Measurements from ENCODE around the gene FAM120A. TPM values are rescaled to one million over a fixed set of nuclear protein-coding genes. Genes with fewer than 3 reads are reported as not detected.

The FAM120A gene
- total and polyA plus RNA-seq, 11 donors, result 37.9 to 123 (median 113) TPM

- H3K36me3 ChIP-seq, result peaks cover 0 to 47% (median 34%) of the 10 kb centered on the region in 9 donors
- intact Hi-C loops (cut with DNase I), result no loop called here
- H3K27ac ChIP-seq, result no peak overlapping the region
- ATAC-seq (no peak), DNase-seq (no peak)
- peaks cover 0 to 18% (median 4%) of the 10 kb centered on the region in 12 donors for H3K4me1 ChIP-seq
- TF ChIP-seq CTCF (IDR thresholded peaks at IDR 0.05) (no peak), POLR2A (IDR thresholded peaks at IDR 0.05) (no peak)
- 42 to 66% (median 49%) methylated on average over 1 of the region's 1 CpG for WGBS, 4 donors
- no peaks in the 10 kb centered on the region for H3K9me3 ChIP-seq
- no peaks in the 10 kb centered on the region for H3K27me3 ChIP-seq
- no peak overlapping the region for H3K4me3 ChIP-seq
Measured at GRCh38 chr9:93517331-93517730, 65.8 kb downstream of the FAM120A start.

- WGBS, 4 donors, result 88 to 91% (median 89%) methylated on average over 6 of the region's 6 CpGs
- ATAC-seq (no peak), DNase-seq (no peak)
- H3K27ac ChIP-seq, result no peak overlapping the region
- no peaks in the 10 kb centered on the region for H3K27me3 ChIP-seq
- TF ChIP-seq CTCF (IDR thresholded peaks at IDR 0.05), result peak in 1 of 12 donors; percentile 6
- no peak for TF ChIP-seq POLR2A (IDR thresholded peaks at IDR 0.05)
- H3K36me3 ChIP-seq, result peaks cover 0 to 69% (median 54%) of the 10 kb centered on the region in 9 donors
- H3K4me3 ChIP-seq, result no peak overlapping the region
- no peaks in the 10 kb centered on the region for H3K9me3 ChIP-seq
- intact Hi-C loops (cut with DNase I), result loop anchor here in 2 of 10 donors (5.0 to 10.0 kb wide), 2 partner anchors 63 to 66 kb away; partner anchors contain the start of genes FAM120A (in 1 of the 2) and FAM120AOS (in 1 of the 2)
- peaks cover 0 to 27% (median 5%) of the 10 kb centered on the region in 12 donors for H3K4me1 ChIP-seq
Measured at GRCh38 chr9:93520523-93520922, 69.0 kb downstream of the FAM120A start.

GRCh38 chr9:93522736-93523135, 71.3 kb downstream of the FAM120A start:
- no peak overlapping the region for H3K4me3 ChIP-seq
- ATAC-seq (peak in 1 of 4 donors; percentile 21), DNase-seq (no peak)
- no peak overlapping the region for H3K27ac ChIP-seq
- H3K9me3 ChIP-seq, result no peaks in the 10 kb centered on the region
- H3K27me3 ChIP-seq, result no peaks in the 10 kb centered on the region
- intact Hi-C loops (cut with DNase I), result loop anchor here in 2 of 10 donors (5.0 to 10.0 kb wide), 2 partner anchors 65 to 68 kb away; partner anchors contain the start of genes FAM120A (in 1 of the 2) and FAM120AOS (in 1 of the 2)
- H3K4me1 ChIP-seq, result peaks cover 0 to 33% (median 7%) of the 10 kb centered on the region in 12 donors
- 50 to 68% (median 66%) methylated on average over 3 of the region's 3 CpGs for WGBS, 4 donors
- no peak for TF ChIP-seq CTCF (IDR thresholded peaks at IDR 0.05)
- no peak for TF ChIP-seq POLR2A (IDR thresholded peaks at IDR 0.05)
- H3K36me3 ChIP-seq, result peaks cover 0 to 72% (median 51%) of the 10 kb centered on the region in 9 donors

- Histone ChIP-seq H3K4me1 (peaks cover 0 to 33% (median 7%) of the 10 kb centered on the region in 12 donors), H3K4me3 (no peak overlapping the region), H3K27ac (peak overlapping the region in 4 of 12 donors; percentile 14 to 57 (median 40)), H3K9me3 (no peaks in the 10 kb centered on the region), H3K27me3 (no peaks in the 10 kb centered on the region), H3K36me3 (peaks cover 0 to 72% (median 52%) of the 10 kb centered on the region in 9 donors)
- 45 to 68% (median 58%) methylated on average over 7 of the region's 7 CpGs for WGBS, 4 donors
- ATAC-seq (peak; percentile 39 to 91 (median 70)), DNase-seq (peak in 1 of 5 donors; percentile 62)
- no peak for TF ChIP-seq POLR2A (IDR thresholded peaks at IDR 0.05)
- no peak for TF ChIP-seq CTCF (IDR thresholded peaks at IDR 0.05)
- intact Hi-C loops (cut with DNase I), result loop anchor here in 2 of 10 donors (5.0 to 10.0 kb wide), 2 partner anchors 66 to 69 kb away; partner anchors contain the start of genes FAM120A (in 1 of the 2) and FAM120AOS (in 1 of the 2)
Measured at GRCh38 chr9:93523518-93524144, 72.1 kb downstream of the FAM120A start.
